Tibial artery (tissue), 4 donors: ENCODE measurements around the gene ROR1.
"Not testable (repeated sequence)": the region's sequence is repeated elsewhere in the genome, so short reads cannot be mapped to it uniquely, and the experiment has no call there.

Experiments used
- DNase-seq, 2 donors: peaks; one replicate each; pipeline ENCODE4 v3.0.0-alpha.2; 2019
- H3K27ac ChIP-seq, 2 donors: fragments of 200-600 bp; sonication (generic) in 1 of 2; 1 replicate in 1 of 2; 2 replicates in 1 of 2; pipeline ENCODE4 v1.5.1; 2018 to 2019; ENCODE audit warnings: mild to moderate bottlenecking in 1 of 2
- H3K27me3 ChIP-seq, 2 donors: fragments of 200-600 bp; sonication (generic) in 1 of 2; one replicate each; pipeline versions ENCODE4 v1.5.1 to v1.6.0; 2016 to 2019
- H3K36me3 ChIP-seq, 3 donors: fragments of 200-600 bp; sonication (generic) in 2 of 3; one replicate each; pipeline ENCODE4 v1.5.1; 2016 to 2019; ENCODE audit warnings: mild to moderate bottlenecking in 2 of 3
- H3K4me1 ChIP-seq, 4 donors: fragments of 200-600 bp; sonication (generic) in 2 of 4; 1 replicate in 3 of 4; 2 replicates in 1 of 4; pipeline ENCODE4 v1.5.1; 2016 to 2019
- H3K4me3 ChIP-seq, 2 donors: fragments of 200-600 bp; sonication (generic) in 1 of 2; 1 replicate in 1 of 2; 2 replicates in 1 of 2; pipeline ENCODE4 v1.5.1; 2018 to 2019; ENCODE audit warnings: mild to moderate bottlenecking in 2 of 2
- H3K9me3 ChIP-seq, 3 donors: fragments of 200-600 bp; sonication (generic) in 1 of 3; one replicate each; pipeline ENCODE4 v1.5.1; 2016 to 2019
- intact Hi-C: fragments of 100-400 bp; cut with DNase I; formaldehyde crosslinking; loops from one replicate; pipeline ENCODE4 v1.15.0; 2023; ENCODE audit warnings: low total_unique reads
- TF ChIP-seq, protein P1 (sequence below), 2 experiments: fragments of 200-600 bp in 1 of 2; fragments of 450-650 bp in 1 of 2; IDR thresholded peaks; one replicate each; pipeline ENCODE4 v1.5.1; 2017 to 2019; ENCODE audit warnings: antibody characterized with exemption in 2 of 2, mild to moderate bottlenecking in 1 of 2, moderate library complexity in 1 of 2

Gene ROR1

DNA sequence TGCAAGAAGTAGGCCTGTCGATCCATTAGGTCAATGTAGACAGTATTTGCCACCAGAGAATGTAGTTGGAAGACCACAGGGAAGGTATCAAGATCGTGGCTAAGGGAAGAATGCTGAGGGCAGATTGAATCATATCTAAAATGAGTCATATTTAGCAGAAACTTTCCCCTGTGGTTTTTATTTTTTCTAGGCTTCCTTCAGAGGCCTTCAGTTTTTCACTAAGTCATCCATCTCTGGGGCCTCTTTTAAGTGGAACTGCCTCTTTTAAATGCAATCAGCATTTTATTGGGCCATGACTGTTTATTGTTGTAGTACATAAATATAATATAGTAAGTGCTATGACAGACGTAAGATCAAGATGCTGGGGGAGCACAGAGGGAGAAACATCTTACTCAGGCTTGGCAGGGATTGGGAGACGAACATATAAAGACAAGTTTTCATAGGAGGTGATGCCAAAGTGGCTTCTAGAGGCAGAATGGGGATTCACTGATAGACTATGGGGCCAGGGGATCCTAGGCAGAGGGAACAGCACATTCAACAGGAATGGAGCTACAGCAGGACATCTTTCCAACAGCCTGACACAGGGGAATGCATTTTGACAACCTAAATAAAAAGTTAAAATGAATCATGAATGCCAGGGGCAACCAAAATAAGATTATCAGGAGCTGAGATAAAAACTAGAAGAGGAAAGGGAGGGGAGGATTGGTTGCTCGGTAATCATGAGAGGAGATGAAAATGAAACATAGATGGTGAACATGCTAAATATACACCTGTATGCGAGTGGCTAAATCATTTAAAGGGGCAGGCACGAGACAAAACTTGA lies 449.7 kb downstream of the ROR1 start:
- Histone ChIP-seq H3K36me3 (no peaks in the 10 kb centered on the region), H3K9me3 (no peaks in the 10 kb centered on the region), H3K4me3 (no peak overlapping the region), H3K27ac (no peak overlapping the region), H3K4me1 (no peaks in the 10 kb centered on the region), H3K27me3 (no peaks in the 10 kb centered on the region)
- TF ChIP-seq, protein P1, sequence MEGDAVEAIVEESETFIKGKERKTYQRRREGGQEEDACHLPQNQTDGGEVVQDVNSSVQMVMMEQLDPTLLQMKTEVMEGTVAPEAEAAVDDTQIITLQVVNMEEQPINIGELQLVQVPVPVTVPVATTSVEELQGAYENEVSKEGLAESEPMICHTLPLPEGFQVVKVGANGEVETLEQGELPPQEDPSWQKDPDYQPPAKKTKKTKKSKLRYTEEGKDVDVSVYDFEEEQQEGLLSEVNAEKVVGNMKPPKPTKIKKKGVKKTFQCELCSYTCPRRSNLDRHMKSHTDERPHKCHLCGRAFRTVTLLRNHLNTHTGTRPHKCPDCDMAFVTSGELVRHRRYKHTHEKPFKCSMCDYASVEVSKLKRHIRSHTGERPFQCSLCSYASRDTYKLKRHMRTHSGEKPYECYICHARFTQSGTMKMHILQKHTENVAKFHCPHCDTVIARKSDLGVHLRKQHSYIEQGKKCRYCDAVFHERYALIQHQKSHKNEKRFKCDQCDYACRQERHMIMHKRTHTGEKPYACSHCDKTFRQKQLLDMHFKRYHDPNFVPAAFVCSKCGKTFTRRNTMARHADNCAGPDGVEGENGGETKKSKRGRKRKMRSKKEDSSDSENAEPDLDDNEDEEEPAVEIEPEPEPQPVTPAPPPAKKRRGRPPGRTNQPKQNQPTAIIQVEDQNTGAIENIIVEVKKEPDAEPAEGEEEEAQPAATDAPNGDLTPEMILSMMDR (IDR thresholded peaks at IDR 0.05): no peak
- intact Hi-C loops: no loop called here
- DNase-seq: no peak

DNA sequence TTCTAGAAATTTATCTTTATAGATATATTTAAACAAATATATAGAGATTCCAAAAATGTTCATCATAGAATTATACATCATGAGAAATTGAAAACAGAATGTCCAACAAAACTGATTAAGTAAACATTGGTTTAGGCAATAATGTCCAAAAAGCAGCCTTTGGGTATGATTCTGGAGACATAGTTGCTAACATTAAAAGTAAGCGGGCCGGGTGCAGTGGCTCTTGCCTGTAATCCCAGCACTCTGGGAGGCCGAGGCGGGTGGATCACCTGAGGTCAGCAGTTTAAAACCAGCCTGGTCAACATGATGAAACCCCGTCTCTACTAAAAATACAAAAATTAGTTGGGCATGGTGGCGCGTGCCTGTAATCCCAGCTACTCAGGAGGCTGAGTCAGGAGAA lies 450.4 kb downstream of the ROR1 start:
- H3K27ac ChIP-seq, intact Hi-C loops, H3K27me3 ChIP-seq: not testable (repeated sequence)

DNA sequence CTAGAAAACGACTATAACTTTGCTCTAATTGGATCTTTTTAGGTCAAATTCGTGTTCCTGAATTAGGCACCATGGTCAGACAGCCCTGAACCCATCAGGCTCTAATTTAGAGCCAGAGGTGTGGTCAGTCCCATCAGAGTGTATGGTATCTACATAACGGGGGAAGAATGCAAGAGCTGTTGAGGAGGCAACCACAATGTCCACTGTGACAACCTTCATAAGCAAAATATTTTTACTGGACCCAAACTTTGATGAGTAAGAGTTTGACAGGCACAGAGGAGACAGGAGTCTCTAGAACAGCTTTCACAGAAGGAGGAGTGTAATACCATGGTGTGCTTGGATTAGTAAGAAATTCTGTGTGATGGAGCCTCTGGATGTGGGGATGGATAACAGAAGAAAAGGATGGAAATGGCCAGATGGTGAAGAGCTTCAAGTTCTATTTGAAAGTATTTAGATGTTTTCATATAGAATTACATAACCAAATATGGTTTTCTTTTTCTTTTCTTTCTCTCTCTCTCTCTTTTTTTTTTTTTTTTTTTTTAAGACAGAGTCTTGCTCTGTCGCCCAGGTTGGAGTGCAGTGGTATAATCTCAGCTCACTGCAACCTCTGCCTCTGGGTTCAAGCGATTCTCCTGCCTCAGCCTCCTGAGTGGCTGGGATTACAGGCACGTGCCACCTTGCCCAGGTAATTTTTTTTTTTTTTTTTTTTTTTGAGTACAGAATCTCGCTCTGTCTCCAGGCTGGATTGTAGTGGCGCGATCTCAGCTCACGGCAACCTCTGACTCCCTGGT lies 454.5 kb downstream of the ROR1 start:
- intact Hi-C loops: no loop called here
- H3K9me3 ChIP-seq: no peaks in the 10 kb centered on the region
- no peak overlapping the region for H3K4me3 ChIP-seq
- no peaks in the 10 kb centered on the region for H3K4me1 ChIP-seq
- no peaks in the 10 kb centered on the region for H3K27me3 ChIP-seq
- no peak for DNase-seq
- H3K27ac ChIP-seq: no peak overlapping the region
- TF ChIP-seq, protein P1 (IDR thresholded peaks at IDR 0.05): no peak
- H3K36me3 ChIP-seq: no peaks in the 10 kb centered on the region

More for the DNA sequence above, 450.4 kb downstream of the ROR1 start:
- H3K36me3 ChIP-seq, H3K4me1 ChIP-seq, DNase-seq, H3K9me3 ChIP-seq, H3K4me3 ChIP-seq: not testable (repeated sequence)

GRCh38 chr1:64229307-64229706 lies 455.5 kb downstream of the ROR1 start:
- no peaks in the 10 kb centered on the region for H3K9me3 ChIP-seq
- no peaks in the 10 kb centered on the region for H3K27me3 ChIP-seq
- intact Hi-C loops: no loop called here
- H3K4me1 ChIP-seq: no peaks in the 10 kb centered on the region
- no peak overlapping the region for H3K27ac ChIP-seq
- no peak overlapping the region for H3K4me3 ChIP-seq
- no peak for DNase-seq
- TF ChIP-seq, protein P1 (IDR thresholded peaks at IDR 0.05): no peak
- no peaks in the 10 kb centered on the region for H3K36me3 ChIP-seq
